CD14-positive monocyte (primary cell): ENCODE data around the gene SNRNP27. TPM values are rescaled to one million over a fixed set of nuclear protein-coding genes. Genes with fewer than 3 reads are reported as not detected.

ENCODE experiments used
- DNase-seq, 3 donors: peaks; one replicate each; pipeline ENCODE4 v3.0.0-alpha.2; 2011 to 2022
- H2AFZ ChIP-seq: 2 replicates; pipeline ENCODE4 v1.6.0; 2012; ENCODE audit warnings: mild to moderate bottlenecking, low read depth, low read length, inconsistent platforms; ENCODE audit not compliant: insufficient read depth, poor library complexity, severe bottlenecking
- H3K27ac ChIP-seq, 2 donors: 1 replicate in 1 of 2; 2 replicates in 1 of 2; pipeline ENCODE4 v1.5.1; 2012 to 2013; ENCODE audit warnings: low read length in 2 of 2, control low read depth in 1 of 2, inconsistent platforms in 1 of 2, low read depth in 1 of 2, mild to moderate bottlenecking in 1 of 2
- H3K27me3 ChIP-seq, 2 donors: one replicate each; pipeline versions ENCODE4 v1.6.0 to v1.6.1; 2011 to 2013; ENCODE audit warnings: low read length in 2 of 2; ENCODE audit not compliant: control insufficient read depth in 2 of 2, insufficient read depth in 2 of 2
- H3K36me3 ChIP-seq, 2 donors: replicated peaks in 1 of 2; 1 replicate in 1 of 2; 2 replicates in 1 of 2; pipeline versions ENCODE4 v1.5.1 to v1.6.1; 2012 to 2013; ENCODE audit warnings: low read length in 2 of 2, control low read depth in 1 of 2, inconsistent platforms in 1 of 2, mild to moderate bottlenecking in 1 of 2; ENCODE audit not compliant: insufficient read depth in 2 of 2, control insufficient read depth in 1 of 2
- H3K4me1 ChIP-seq, 2 donors: 1 replicate in 1 of 2; 2 replicates in 1 of 2; pipeline versions ENCODE4 v1.5.1 to v1.6.1; 2012 to 2013; ENCODE audit warnings: low read length in 2 of 2, control low read depth in 1 of 2, inconsistent platforms in 1 of 2, mild to moderate bottlenecking in 1 of 2, moderate library complexity in 1 of 2; ENCODE audit not compliant: insufficient read depth in 2 of 2, control insufficient read depth in 1 of 2
- H3K4me2 ChIP-seq: replicated peaks from 2 replicates; pipeline ENCODE3; 2012; ENCODE audit warnings: low read length, moderate library complexity, mild to moderate bottlenecking; ENCODE audit not compliant: poor library complexity, severe bottlenecking; ENCODE audit errors: extremely low read depth
- H3K4me3 ChIP-seq, 3 experiments: fragments of 200-600 bp in 1 of 3; sonication (generic) in 1 of 3; replicated peaks in 1 of 3; 1 replicate in 2 of 3; 2 replicates in 1 of 3; pipeline ENCODE4 v1.5.1; 2011 to 2013; ENCODE audit warnings: low read length in 3 of 3, mild to moderate bottlenecking in 3 of 3, control low read depth in 2 of 3, low read depth in 2 of 3, inconsistent platforms in 1 of 3, moderate library complexity in 1 of 3
- H3K79me2 ChIP-seq: 2 replicates; pipeline ENCODE4 v1.6.0; 2012; ENCODE audit warnings: mild to moderate bottlenecking, control low read depth, inconsistent platforms, low read length, moderate library complexity; ENCODE audit not compliant: insufficient read depth
- H3K9ac ChIP-seq: 2 replicates; pipeline ENCODE4 v1.6.0; 2017; ENCODE audit warnings: low read length, mild to moderate bottlenecking; ENCODE audit not compliant: insufficient read depth, poor library complexity, severe bottlenecking
- H3K9me3 ChIP-seq, 2 donors: replicated peaks in 1 of 2; 1 replicate in 1 of 2; 2 replicates in 1 of 2; pipeline versions ENCODE4 v1.5.1 to v1.6.1; 2012 to 2013; ENCODE audit warnings: low read length in 2 of 2, control low read depth in 1 of 2; ENCODE audit not compliant: control insufficient read depth in 1 of 2, insufficient read depth in 1 of 2
- H4K20me1 ChIP-seq: 2 replicates; pipeline ENCODE4 v1.6.0; 2012; ENCODE audit warnings: mild to moderate bottlenecking, low read length, control low read depth, moderate library complexity; ENCODE audit not compliant: insufficient read depth
- H3K27ac Mint-ChIP-seq, 7 donors: one replicate each; pipeline ENCODE4 v1.8.0; 2020; ENCODE audit warnings: mild to moderate bottlenecking in 7 of 7, mixed read lengths in 7 of 7, moderate library complexity in 6 of 7, inconsistent platforms in 2 of 7
- H3K27me3 Mint-ChIP-seq, 3 donors: one replicate each; pipeline ENCODE4 v1.8.0; 2021 to 2022; ENCODE audit warnings: low read depth in 3 of 3, mild to moderate bottlenecking in 3 of 3, mixed read lengths in 3 of 3, moderate library complexity in 3 of 3, inconsistent platforms in 1 of 3
- H3K36me3 Mint-ChIP-seq, 2 donors: one replicate each; pipeline ENCODE4 v1.8.0; 2020; ENCODE audit warnings: mixed read lengths in 2 of 2, inconsistent platforms in 1 of 2, mild to moderate bottlenecking in 1 of 2
- H3K4me1 Mint-ChIP-seq: one replicate; pipeline ENCODE4 v1.8.0; 2020; ENCODE audit warnings: mild to moderate bottlenecking, mixed read lengths
- H3K4me3 Mint-ChIP-seq, 2 donors: one replicate each; pipeline ENCODE4 v1.8.0; 2020; ENCODE audit warnings: mild to moderate bottlenecking in 2 of 2, mixed read lengths in 2 of 2, moderate library complexity in 1 of 2
- H3K9me3 Mint-ChIP-seq, 7 donors: one replicate each; pipeline ENCODE4 v1.8.0; 2020 to 2022; ENCODE audit warnings: mixed read lengths in 7 of 7, mild to moderate bottlenecking in 6 of 7, moderate library complexity in 6 of 7, inconsistent platforms in 2 of 7
- CTCF ChIP-seq: fragments of 200-600 bp; IDR thresholded peaks from one replicate; pipeline ENCODE4 v1.8.0; 2022; ENCODE audit warnings: antibody characterized with exemption, mild to moderate bottlenecking
- WGBS: methylation state at CpG from one replicate; pipeline ENCODE4 v1.1.5; 2013; ENCODE audit warnings: missing lambda C conversion rate; ENCODE audit not compliant: insufficient coverage; 5-methylcytosine and 5-hydroxymethylcytosine counted together
- intact Hi-C, 2 donors: fragments of 100-400 bp; cut with micrococcal nuclease; formaldehyde crosslinking; loops; one replicate each; pipeline versions ENCODE4 v1.15.0 to v1.15.1; 2023
- polyA plus RNA-seq, 3 donors: library from polyadenylated mRNA; depleted of rRNA in 1 of 3; unstranded in 2 of 3; stranded (reverse) in 1 of 3; fragments of 300-500 nt in 2 of 3; fragments of >200 nt in 1 of 3; fragmentation: Illumina TruSeq in 2 of 3; gene quantifications; 1 replicate in 2 of 3; 2 replicates in 1 of 3; pipeline ENCODE4 v1.2.3, GENCODE V29; 2012 to 2021

SNRNP27 gene
- polyA plus RNA-seq, 3 donors, result 15.6 to 54.8 (median 47.4) TPM

- Histone ChIP-seq H3K4me3 (no peak overlapping the region), H3K79me2 (peaks cover 29% of the 10 kb centered on the region), H3K9ac (no peak overlapping the region), H2AFZ (no peak overlapping the region), H3K4me1 (peaks cover 61 to 63% of the 10 kb centered on the region in 2 donors), H3K4me2 (peak overlapping the region; percentile 3), H4K20me1 (peaks cover 25% of the 10 kb centered on the region), H3K27me3 (no peaks in the 10 kb centered on the region), H3K27ac (peak overlapping the region; percentile 48 to 92), H3K36me3 (peaks cover 43 to 45% of the 10 kb centered on the region in 2 donors), H3K9me3 (no peaks in the 10 kb centered on the region)
- DNase-seq, result peak in 2 of 3 donors; percentile 40
- peaks cover 53 to 55% of the 10 kb centered on the region in 2 donors for H3K36me3 Mint-ChIP-seq
- WGBS, result 27% methylated on average over 5 of the region's 9 CpGs
- TF ChIP-seq CTCF, result no peak
- no peaks in the 10 kb centered on the region for H3K27me3 Mint-ChIP-seq
- H3K27ac Mint-ChIP-seq, result peak overlapping the region; percentile 94 to 98 (median 97)
- peaks cover 0 to 2% (median 0%) of the 10 kb centered on the region in 7 donors for H3K9me3 Mint-ChIP-seq
- intact Hi-C loops, result no loop called here
- H3K4me1 Mint-ChIP-seq, result peaks cover 65% of the 10 kb centered on the region
- H3K4me3 Mint-ChIP-seq, result no peak overlapping the region
These were observed 50.2 kb downstream of the SNRNP27 start for GRCh38 chr2:69943843-69944525.

DNA sequence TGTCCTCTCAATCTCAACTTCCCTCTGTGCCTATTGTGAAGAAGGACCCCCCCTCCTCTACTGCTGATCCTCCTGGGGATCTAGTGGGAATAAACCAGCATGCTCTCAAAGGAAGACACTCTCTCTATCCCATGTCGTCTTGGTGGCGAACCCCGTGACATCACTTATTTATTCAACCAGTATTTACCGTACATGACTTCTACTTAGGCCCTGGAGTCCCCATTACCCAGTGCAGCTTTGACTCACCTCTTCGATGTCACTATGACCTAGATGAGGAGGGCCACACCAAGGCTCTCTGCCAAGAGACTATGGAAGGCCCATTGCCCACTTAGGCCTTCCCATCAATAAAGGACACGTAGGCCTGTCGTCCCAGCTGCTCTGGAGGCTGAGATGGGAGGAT is 51.0 kb downstream of the SNRNP27 start:
- Mint-ChIP-seq H3K27me3 (no peaks in the 10 kb centered on the region), H3K9me3 (peaks cover 0 to 2% (median 0%) of the 10 kb centered on the region in 7 donors), H3K27ac (peak overlapping the region; percentile 94 to 98 (median 97)), H3K4me1 (peaks cover 67% of the 10 kb centered on the region), H3K4me3 (no peak overlapping the region), H3K36me3 (peaks cover 45 to 48% of the 10 kb centered on the region in 2 donors)
- Histone ChIP-seq H3K27me3 (no peaks in the 10 kb centered on the region), H3K9ac (no peak overlapping the region), H3K27ac (peak overlapping the region; percentile 71 to 92), H3K4me2 (no peak overlapping the region), H3K4me3 (no peak overlapping the region), H3K79me2 (peaks cover 23% of the 10 kb centered on the region), H2AFZ (no peak overlapping the region), H3K4me1 (peaks cover 61 to 65% of the 10 kb centered on the region in 2 donors), H4K20me1 (peaks cover 25% of the 10 kb centered on the region), H3K36me3 (peaks cover 35 to 37% of the 10 kb centered on the region in 2 donors), H3K9me3 (no peaks in the 10 kb centered on the region)
- no peak for TF ChIP-seq CTCF
- 92% methylated on average over 6 of the region's 7 CpGs for WGBS
- DNase-seq, result peak in 1 of 3 donors; percentile 36
- intact Hi-C loops, result loop anchor here in 1 of 2 donors (5.0 kb wide), 1 partner anchor 32 kb away; no protein-coding TSS in a partner anchor
